CD14-positive monocyte (primary cell): ENCODE results near the gene SEC16A. TPM values are rescaled to one million over a fixed set of nuclear protein-coding genes. Genes with fewer than 3 reads are reported as not detected.

ENCODE experiments used
- DNase-seq, 3 donors: peaks; one replicate each; pipeline ENCODE4 v3.0.0-alpha.2; 2011 to 2022
- H2AFZ ChIP-seq: 2 replicates; pipeline ENCODE4 v1.6.0; 2012; ENCODE audit warnings: mild to moderate bottlenecking, low read depth, low read length, inconsistent platforms; ENCODE audit not compliant: insufficient read depth, poor library complexity, severe bottlenecking
- H3K27ac ChIP-seq, 2 donors: 1 replicate in 1 of 2; 2 replicates in 1 of 2; pipeline ENCODE4 v1.5.1; 2012 to 2013; ENCODE audit warnings: low read length in 2 of 2, control low read depth in 1 of 2, inconsistent platforms in 1 of 2, low read depth in 1 of 2, mild to moderate bottlenecking in 1 of 2
- H3K27me3 ChIP-seq, 2 donors: one replicate each; pipeline versions ENCODE4 v1.6.0 to v1.6.1; 2011 to 2013; ENCODE audit warnings: low read length in 2 of 2; ENCODE audit not compliant: control insufficient read depth in 2 of 2, insufficient read depth in 2 of 2
- H3K36me3 ChIP-seq, 2 donors: replicated peaks in 1 of 2; 1 replicate in 1 of 2; 2 replicates in 1 of 2; pipeline versions ENCODE4 v1.5.1 to v1.6.1; 2012 to 2013; ENCODE audit warnings: low read length in 2 of 2, control low read depth in 1 of 2, inconsistent platforms in 1 of 2, mild to moderate bottlenecking in 1 of 2; ENCODE audit not compliant: insufficient read depth in 2 of 2, control insufficient read depth in 1 of 2
- H3K4me1 ChIP-seq, 2 donors: 1 replicate in 1 of 2; 2 replicates in 1 of 2; pipeline versions ENCODE4 v1.5.1 to v1.6.1; 2012 to 2013; ENCODE audit warnings: low read length in 2 of 2, control low read depth in 1 of 2, inconsistent platforms in 1 of 2, mild to moderate bottlenecking in 1 of 2, moderate library complexity in 1 of 2; ENCODE audit not compliant: insufficient read depth in 2 of 2, control insufficient read depth in 1 of 2
- H3K4me2 ChIP-seq: replicated peaks from 2 replicates; pipeline ENCODE3; 2012; ENCODE audit warnings: low read length, moderate library complexity, mild to moderate bottlenecking; ENCODE audit not compliant: poor library complexity, severe bottlenecking; ENCODE audit errors: extremely low read depth
- H3K4me3 ChIP-seq, 3 experiments: fragments of 200-600 bp in 1 of 3; sonication (generic) in 1 of 3; replicated peaks in 1 of 3; 1 replicate in 2 of 3; 2 replicates in 1 of 3; pipeline ENCODE4 v1.5.1; 2011 to 2013; ENCODE audit warnings: low read length in 3 of 3, mild to moderate bottlenecking in 3 of 3, control low read depth in 2 of 3, low read depth in 2 of 3, inconsistent platforms in 1 of 3, moderate library complexity in 1 of 3
- H3K79me2 ChIP-seq: 2 replicates; pipeline ENCODE4 v1.6.0; 2012; ENCODE audit warnings: mild to moderate bottlenecking, control low read depth, inconsistent platforms, low read length, moderate library complexity; ENCODE audit not compliant: insufficient read depth
- H3K9ac ChIP-seq: 2 replicates; pipeline ENCODE4 v1.6.0; 2017; ENCODE audit warnings: low read length, mild to moderate bottlenecking; ENCODE audit not compliant: insufficient read depth, poor library complexity, severe bottlenecking
- H3K9me3 ChIP-seq, 2 donors: replicated peaks in 1 of 2; 1 replicate in 1 of 2; 2 replicates in 1 of 2; pipeline versions ENCODE4 v1.5.1 to v1.6.1; 2012 to 2013; ENCODE audit warnings: low read length in 2 of 2, control low read depth in 1 of 2; ENCODE audit not compliant: control insufficient read depth in 1 of 2, insufficient read depth in 1 of 2
- H4K20me1 ChIP-seq: 2 replicates; pipeline ENCODE4 v1.6.0; 2012; ENCODE audit warnings: mild to moderate bottlenecking, low read length, control low read depth, moderate library complexity; ENCODE audit not compliant: insufficient read depth
- H3K27ac Mint-ChIP-seq, 7 donors: one replicate each; pipeline ENCODE4 v1.8.0; 2020; ENCODE audit warnings: mild to moderate bottlenecking in 7 of 7, mixed read lengths in 7 of 7, moderate library complexity in 6 of 7, inconsistent platforms in 2 of 7
- H3K27me3 Mint-ChIP-seq, 3 donors: one replicate each; pipeline ENCODE4 v1.8.0; 2021 to 2022; ENCODE audit warnings: low read depth in 3 of 3, mild to moderate bottlenecking in 3 of 3, mixed read lengths in 3 of 3, moderate library complexity in 3 of 3, inconsistent platforms in 1 of 3
- H3K36me3 Mint-ChIP-seq, 2 donors: one replicate each; pipeline ENCODE4 v1.8.0; 2020; ENCODE audit warnings: mixed read lengths in 2 of 2, inconsistent platforms in 1 of 2, mild to moderate bottlenecking in 1 of 2
- H3K4me1 Mint-ChIP-seq: one replicate; pipeline ENCODE4 v1.8.0; 2020; ENCODE audit warnings: mild to moderate bottlenecking, mixed read lengths
- H3K4me3 Mint-ChIP-seq, 2 donors: one replicate each; pipeline ENCODE4 v1.8.0; 2020; ENCODE audit warnings: mild to moderate bottlenecking in 2 of 2, mixed read lengths in 2 of 2, moderate library complexity in 1 of 2
- H3K9me3 Mint-ChIP-seq, 7 donors: one replicate each; pipeline ENCODE4 v1.8.0; 2020 to 2022; ENCODE audit warnings: mixed read lengths in 7 of 7, mild to moderate bottlenecking in 6 of 7, moderate library complexity in 6 of 7, inconsistent platforms in 2 of 7
- CTCF ChIP-seq: fragments of 200-600 bp; IDR thresholded peaks from one replicate; pipeline ENCODE4 v1.8.0; 2022; ENCODE audit warnings: antibody characterized with exemption, mild to moderate bottlenecking
- WGBS: methylation state at CpG from one replicate; pipeline ENCODE4 v1.1.5; 2013; ENCODE audit warnings: missing lambda C conversion rate; ENCODE audit not compliant: insufficient coverage; 5-methylcytosine and 5-hydroxymethylcytosine counted together
- intact Hi-C, 2 donors: fragments of 100-400 bp; cut with micrococcal nuclease; formaldehyde crosslinking; loops; one replicate each; pipeline versions ENCODE4 v1.15.0 to v1.15.1; 2023
- polyA plus RNA-seq, 3 donors: library from polyadenylated mRNA; depleted of rRNA in 1 of 3; unstranded in 2 of 3; stranded (reverse) in 1 of 3; fragments of 300-500 nt in 2 of 3; fragments of >200 nt in 1 of 3; fragmentation: Illumina TruSeq in 2 of 3; gene quantifications; 1 replicate in 2 of 3; 2 replicates in 1 of 3; pipeline ENCODE4 v1.2.3, GENCODE V29; 2012 to 2021

The SEC16A gene
- polyA plus RNA-seq, 3 donors: 11.1 to 36.8 (median 19.1) TPM

DNA sequence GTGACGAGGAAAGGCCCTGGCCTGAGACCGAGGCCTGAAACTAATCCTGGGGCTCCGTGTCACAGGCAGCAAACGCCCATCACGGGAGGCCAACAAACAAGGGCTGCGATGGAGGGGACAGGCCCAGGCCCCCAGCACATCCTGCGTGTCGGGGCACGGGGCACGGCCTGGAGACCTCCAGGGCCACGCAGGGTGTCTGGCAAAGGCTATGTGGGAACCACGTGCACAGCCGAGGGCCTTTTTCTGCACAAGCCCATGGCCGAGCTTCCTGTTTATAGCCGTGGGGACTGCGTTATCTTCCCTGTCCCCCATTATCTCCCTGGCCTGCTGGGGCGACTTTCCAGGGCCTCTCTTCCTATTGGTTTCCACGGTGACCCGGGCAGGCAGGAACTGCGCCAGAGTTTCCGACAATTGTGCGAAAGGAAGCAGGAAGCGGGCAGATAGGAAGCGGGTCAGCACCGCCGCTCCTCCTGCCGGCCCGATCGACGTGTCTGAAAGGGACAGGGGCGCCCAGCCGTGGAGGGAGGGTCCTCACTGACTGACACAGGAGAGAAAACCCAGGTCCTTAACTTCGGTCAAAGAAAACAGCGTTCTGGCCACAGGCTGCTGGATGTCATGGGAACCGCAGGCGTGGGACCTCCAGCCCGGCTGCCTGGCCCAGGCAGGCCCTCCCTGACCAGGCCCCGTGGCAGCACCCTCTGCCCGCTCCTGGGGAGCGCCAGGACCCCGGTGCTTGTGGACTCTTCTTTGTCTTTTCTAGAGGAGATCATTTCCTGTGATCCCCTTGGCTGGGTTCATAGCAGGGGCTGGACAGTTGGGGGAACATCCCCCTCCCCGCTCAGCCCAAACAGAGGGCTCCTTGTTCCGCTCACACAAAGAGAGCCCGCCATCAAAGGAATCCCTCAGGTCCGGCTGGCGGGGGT is 29.1 kb upstream of the SEC16A start:
- WGBS: 95% methylated on average over 38 of the region's 46 CpGs
- no peak overlapping the region for H2AFZ ChIP-seq
- Mint-ChIP-seq H3K36me3 (peaks cover 61 to 95% of the 10 kb centered on the region in 2 donors), H3K27me3 (peaks cover 0 to 5% (median 2%) of the 10 kb centered on the region in 3 donors), H3K4me3 (no peak overlapping the region), H3K27ac (peak overlapping the region in 1 of 7 donors; percentile 11), H3K4me1 (no peaks in the 10 kb centered on the region), H3K9me3 (no peaks in the 10 kb centered on the region)
- H3K9ac ChIP-seq: no peak overlapping the region
- intact Hi-C loops: no loop called here
- no peaks in the 10 kb centered on the region for H3K9me3 ChIP-seq
- DNase-seq: no peak
- peak overlapping the region in 1 of 2 donors; percentile 11 for H3K27ac ChIP-seq
- no peaks in the 10 kb centered on the region for H3K27me3 ChIP-seq
- H3K4me1 ChIP-seq: no peaks in the 10 kb centered on the region
- peaks cover 98 to 100% of the 10 kb centered on the region in 2 donors for H3K36me3 ChIP-seq
- no peak for TF ChIP-seq CTCF
- no peak overlapping the region for H3K4me2 ChIP-seq
- H3K79me2 ChIP-seq: no peaks in the 10 kb centered on the region
- H3K4me3 ChIP-seq: no peak overlapping the region
- peaks cover 98% of the 10 kb centered on the region for H4K20me1 ChIP-seq

- 97% methylated on average over 28 of the region's 28 CpGs for WGBS
- H3K27ac Mint-ChIP-seq: peak overlapping the region in 2 of 7 donors; percentile 15 to 18
- no peak overlapping the region for H3K4me3 Mint-ChIP-seq
- Histone ChIP-seq H3K27ac (no peak overlapping the region), H3K4me2 (no peak overlapping the region), H3K4me3 (no peak overlapping the region), H4K20me1 (peaks cover 98% of the 10 kb centered on the region), H3K36me3 (peaks cover 98 to 100% of the 10 kb centered on the region in 2 donors), H3K79me2 (no peaks in the 10 kb centered on the region), H3K9me3 (no peaks in the 10 kb centered on the region), H2AFZ (no peak overlapping the region), H3K4me1 (no peaks in the 10 kb centered on the region), H3K27me3 (no peaks in the 10 kb centered on the region), H3K9ac (no peak overlapping the region)
- intact Hi-C loops: no loop called here
- no peaks in the 10 kb centered on the region for H3K9me3 Mint-ChIP-seq
- DNase-seq: no peak
- H3K27me3 Mint-ChIP-seq: peaks cover 0 to 5% (median 2%) of the 10 kb centered on the region in 3 donors
- TF ChIP-seq CTCF: no peak
- H3K36me3 Mint-ChIP-seq: peaks cover 56 to 96% of the 10 kb centered on the region in 2 donors
- no peaks in the 10 kb centered on the region for H3K4me1 Mint-ChIP-seq
These were observed 28.4 kb upstream of the SEC16A start for GRCh38 chr9:136511144-136511669.
